Stimulated activated CD4-positive, alpha-beta T cell treated with anti-CD3 and anti-CD28 coated beads, Interleukin-12 subunit alpha, Interleukin-12 subunit beta, amount 100 ng/mL, for 24 hours (primary cell): ENCODE results near the gene ABR.
A peak's percentile ranks its signal among the peaks of the same experiment; 100 is the strongest.
"Not testable (repeated sequence)": the region's sequence is repeated elsewhere in the genome, so short reads cannot be mapped to it uniquely, and the experiment has no call there.

Experiments used
- DNase-seq, 2 experiments: peaks; one replicate each; pipeline ENCODE4 v3.0.0-alpha.2; 2020; ENCODE audit warnings: low read depth in 2 of 2

Gene ABR

DNA sequence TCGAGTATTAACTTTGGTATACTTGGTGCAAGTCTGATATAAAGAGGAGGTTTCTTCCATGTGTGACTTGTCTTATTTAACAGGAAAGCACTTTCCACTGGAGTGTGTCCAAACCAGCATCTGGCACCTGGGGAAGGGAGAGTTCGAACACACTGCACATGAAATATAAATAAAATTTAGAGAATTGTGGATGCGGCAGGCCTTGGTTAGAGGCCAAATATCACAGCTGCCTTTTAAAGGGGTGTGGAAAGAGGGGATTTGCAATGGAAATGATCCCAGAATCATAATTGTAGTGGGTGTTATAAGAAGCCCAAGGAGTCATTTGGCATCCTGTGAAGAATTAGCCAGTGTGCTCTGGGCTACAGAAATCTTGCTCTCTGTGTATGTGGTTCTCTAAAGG, 195.9 kb downstream of the ABR start:
- no peak for DNase-seq

DNA sequence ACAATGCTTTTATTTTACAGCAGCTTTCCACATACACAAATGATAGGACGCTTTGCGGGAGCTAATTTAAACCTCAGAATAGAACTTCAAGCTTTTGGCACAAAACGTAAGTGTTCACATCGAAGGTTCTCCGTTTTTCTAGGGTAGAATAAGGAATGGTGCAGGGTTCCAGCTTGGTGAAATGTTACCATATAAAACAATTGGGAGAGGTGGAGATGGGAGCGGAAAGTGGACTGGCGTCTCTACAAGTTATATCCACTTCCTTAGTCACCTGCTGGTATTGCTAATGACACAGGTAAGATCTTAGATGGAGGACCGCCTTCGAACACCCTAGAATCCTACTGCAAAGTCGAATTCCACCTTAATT, 198.5 kb downstream of the ABR start:
- DNase-seq: no peak

DNA sequence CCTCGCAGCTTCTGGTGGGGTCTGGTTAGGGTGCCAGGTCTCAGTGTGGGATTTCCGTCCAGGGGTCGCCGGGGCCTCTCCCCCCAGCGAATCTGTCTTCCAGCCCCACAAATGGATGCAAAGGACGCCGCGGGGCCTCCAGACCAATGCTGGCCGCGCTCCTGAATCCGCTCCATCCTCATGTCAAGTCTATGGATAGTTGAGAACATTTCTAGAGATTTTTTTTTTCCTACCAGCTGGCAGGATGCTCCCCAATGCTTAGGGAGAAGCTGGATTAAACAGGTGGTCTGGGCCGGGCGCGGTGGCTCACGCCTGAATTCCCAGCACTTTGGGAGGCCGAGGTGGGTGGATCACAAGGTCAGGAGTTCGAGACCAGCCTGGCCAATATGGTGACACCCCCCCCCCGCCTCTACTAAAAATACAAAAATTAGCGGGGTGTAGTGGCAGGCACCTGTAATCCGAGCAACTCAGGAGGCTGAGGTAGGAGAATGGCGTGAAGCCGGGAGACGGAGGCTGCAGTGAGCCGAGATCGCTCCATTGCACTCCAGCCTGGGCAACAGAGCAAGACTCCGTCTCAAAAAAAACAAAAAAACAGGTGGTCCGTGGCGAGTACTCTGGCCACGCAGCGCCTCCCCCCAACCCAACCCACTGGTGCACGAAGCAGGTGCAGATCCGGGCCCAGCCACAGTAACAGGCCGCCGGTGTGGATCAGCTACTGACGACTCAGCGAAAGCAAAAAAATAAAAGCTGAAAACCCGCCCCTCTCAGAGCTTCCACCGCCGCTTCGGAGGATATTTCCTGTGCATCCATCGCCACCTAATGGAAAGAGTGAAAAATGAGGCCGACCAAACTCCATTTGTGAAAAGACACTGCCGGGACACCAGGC, 199.1 kb downstream of the ABR start:
- peak; percentile 58 to 60 for DNase-seq

DNA sequence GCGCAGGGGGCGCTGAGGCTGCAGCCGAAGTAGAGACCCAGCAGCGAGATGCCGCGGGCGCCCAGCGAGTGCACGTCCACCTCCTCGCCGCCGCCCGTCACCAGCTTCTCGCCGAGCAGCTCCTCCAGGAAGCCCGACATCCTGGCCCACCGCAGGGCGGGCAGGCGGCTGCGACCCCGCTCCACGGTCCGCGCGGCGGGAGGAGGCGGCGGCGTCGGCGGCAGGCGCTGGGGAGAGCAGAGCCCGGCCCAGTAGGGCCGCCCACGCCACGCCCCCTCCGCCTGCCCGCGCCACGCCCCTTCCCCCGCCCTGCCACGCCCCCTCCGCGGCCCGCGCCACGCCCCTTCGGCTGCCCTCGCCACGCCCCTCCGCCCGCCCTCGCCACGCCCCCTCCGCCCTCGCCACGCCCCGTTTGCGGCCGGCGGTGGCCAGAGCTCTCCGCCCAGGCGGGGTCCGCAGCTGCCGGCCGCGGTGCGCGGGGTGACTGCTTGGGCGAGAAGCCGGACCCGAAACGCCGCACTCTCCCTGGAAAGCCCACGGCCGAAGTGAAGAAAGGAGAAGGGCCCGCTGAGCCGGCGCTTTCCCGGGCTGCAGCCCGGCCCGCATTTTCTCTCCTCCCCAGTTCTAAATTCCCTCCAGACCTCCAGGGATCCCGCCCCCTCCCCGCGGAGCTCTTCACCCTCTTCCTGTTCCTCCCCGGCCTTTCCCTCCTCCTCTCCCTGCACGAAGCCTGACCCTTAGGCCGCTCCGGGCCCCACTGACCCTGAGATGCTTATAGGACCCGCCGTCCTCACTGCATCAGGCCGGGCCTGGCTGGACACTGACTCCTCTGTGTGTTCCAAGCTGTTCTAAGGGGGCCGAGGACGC, 200.0 kb downstream of the ABR start, which contains the start of gene NXN:
Gene NXN, minus strand, starts transcription at position 238 of the 867 bp plus-strand sequence.
- DNase-seq: peak; percentile 78 to 79

DNA sequence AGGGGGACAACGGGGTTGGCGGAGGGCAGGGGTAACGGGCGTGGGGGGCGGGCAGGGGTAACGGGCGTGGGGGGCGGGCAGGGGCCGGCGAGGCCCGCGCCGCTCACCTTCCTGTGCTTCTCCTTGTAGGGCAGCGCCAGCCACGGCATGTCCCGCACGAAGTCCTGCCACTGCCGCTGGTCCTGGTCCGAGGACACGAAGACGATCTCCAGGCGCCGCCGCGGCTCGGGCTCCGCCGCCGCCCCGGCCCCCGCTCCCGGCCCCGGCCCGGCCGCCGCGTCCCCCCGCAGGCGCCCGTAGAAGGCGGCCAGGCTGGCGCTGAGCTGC, 200.6 kb downstream of the ABR start:
- no peak for DNase-seq

DNA sequence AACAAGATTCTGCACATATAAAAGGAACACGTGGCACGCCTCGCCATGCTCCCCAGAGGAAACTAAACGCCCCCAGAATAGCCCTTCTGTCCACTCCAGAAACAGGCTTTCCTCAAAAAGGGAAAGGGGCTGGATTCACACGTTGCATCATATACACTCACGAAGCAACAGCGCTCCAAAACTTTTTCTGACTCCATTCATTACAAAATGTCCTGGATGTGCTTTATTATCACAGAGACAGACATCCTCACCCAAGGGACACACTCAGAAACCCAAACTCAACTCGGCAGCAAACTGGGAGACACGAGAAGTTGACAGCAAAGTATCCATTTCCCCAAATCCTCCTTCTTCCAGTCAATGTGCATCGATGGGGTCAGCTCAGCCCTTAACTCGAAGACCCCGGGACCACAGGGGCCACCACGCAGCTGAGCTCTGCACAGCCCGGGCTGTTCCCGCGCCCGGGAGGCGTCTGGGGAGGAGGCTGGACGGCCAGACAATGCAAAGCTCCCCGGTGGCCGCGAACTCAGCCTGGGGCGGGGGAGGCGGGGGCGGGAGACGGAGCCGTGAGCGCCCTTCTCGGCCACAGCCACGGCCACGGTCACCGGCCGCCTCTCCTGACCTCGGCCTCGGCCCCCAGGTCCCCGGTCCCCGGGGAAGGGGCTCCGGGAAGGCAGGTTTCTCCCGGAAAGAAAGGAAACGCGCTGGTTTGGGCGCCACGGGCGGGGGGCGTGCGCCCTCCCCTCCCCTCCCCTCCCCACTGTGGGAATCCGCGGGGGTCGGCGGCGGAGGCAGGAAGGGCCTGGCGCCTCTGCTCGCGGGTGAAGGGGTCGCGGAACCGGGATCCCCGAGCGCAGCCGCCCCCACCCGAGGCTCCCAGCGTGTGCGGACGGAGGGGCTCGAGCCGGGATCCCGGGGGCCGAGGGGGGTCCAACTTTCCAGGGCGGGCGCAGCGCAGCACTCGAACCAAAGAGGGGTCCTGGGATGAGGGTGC, 201.4 kb downstream of the ABR start:
- no peak for DNase-seq

DNA sequence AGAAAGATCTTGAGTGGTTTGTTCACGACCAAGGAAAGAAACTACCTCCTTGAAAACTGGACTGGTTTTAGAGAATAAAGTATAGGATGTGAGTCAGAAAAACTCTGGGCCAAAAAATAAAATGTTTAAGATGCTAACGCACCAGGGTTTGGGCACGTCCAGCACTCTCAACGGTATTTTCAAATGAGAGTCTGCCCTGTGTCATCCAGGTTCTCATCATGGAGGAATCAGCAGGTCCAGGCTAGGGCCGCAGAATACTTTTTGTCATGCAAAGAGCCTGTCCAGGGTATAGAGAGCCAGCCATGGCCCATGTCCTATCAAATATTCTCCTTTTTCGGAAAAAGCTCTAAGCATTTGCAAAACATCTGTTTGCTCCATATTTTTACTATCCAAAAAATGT, 202.6 kb downstream of the ABR start:
- DNase-seq: no peak

DNA sequence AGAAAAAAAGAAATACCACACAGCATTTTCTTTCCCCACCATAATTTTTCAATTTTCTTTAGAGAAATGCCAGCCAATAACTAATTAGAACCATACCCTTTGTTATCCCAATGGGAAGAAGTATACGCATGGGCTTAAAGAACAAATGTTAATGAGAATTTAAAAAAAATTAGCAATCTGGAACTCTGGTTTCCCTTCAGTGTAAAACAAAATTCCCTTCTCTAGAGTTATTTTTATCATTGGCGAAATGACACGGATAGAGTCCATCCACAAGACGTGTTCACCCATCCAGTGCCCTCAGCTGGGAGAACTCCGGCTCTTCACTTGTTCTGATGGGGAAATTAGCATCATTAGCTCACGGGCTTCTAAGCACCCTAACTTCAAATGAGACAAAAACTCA, 203.5 kb downstream of the ABR start:
- no peak for DNase-seq

DNA sequence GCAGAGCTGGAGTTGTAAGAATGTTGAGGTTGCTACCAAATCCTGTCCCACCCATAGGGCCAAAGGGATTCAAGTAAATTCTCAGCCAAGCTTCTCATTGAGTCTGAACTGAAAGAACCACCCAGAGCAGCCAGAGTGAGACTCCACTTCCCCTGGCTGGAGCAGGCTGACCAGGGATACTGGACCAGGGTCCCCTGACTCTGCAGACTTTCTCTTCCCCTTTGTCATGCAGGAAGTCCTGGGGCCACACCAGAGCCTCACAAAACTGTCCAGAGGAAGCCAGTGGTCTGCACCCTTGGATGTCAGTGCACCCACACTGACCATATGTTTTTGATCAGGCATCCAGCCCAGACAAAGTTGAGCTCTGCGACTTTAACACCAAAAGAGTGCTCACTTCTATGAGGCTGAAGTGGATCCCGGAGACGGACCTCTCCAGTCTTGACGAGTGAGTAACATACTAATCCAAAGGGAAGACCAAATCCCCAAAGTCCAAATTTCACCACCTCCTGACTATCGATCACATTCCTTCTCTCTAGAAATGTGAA, 204.3 kb downstream of the ABR start:
- no peak for DNase-seq

DNA sequence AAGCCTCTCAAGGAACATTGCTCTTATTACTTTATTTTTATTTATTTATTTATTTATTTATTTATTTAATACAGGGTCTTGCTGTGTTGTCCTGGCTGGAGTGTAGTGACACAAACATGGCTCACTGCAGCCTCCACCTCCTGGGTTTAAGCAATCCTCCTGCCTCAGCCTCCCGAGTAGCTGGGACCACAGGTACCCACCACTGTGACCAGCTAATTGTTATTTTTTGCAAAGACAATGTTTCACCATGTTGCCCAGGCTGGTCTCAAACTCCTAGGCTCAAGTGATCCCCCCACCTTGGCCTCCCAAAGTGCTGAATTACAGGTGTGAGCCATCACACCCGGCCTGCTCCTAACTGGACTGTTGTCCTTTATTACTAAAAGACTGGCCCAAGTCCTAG, 205.0 kb downstream of the ABR start:
- DNase-seq: not testable (repeated sequence)

DNA sequence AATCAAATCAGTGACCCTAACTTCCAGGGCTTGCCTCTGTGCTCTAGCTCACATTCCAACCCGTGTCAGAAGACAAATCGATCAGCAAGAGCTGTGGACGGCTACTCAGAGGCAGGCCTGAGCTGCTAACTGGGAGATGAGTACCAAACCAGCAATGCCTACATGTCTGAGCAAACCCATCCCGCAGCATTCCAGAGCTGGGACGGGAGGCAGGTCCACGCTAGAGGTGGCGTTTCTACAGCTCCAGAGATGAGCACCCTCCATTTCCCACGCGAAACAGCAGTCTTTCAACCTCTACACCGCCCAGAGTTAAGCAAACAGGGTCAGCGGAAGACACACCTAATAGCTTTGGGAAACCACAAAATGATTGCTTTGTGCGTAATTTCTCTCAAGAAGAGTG, 206.7 kb downstream of the ABR start:
- DNase-seq: no peak

DNA sequence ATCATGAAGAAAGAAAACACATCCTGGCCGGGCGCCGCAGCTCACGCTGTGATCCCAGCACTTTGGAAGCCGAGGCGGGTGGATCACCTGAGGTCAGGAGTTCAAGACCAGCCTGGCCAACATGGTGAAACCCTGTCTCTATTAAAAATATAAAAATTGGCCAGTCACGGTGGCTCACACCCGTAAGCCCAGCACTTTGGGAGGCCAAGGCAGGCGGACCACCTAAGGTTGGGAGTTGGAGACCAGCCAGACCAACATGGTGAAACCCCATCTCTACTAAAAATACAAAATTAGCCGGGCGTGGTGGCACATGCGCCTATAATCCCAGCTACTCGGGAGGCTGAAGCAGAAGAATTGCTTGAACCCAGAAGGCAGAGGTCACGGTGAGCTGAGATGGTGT, 207.9 kb downstream of the ABR start:
- DNase-seq: not testable (repeated sequence)

DNA sequence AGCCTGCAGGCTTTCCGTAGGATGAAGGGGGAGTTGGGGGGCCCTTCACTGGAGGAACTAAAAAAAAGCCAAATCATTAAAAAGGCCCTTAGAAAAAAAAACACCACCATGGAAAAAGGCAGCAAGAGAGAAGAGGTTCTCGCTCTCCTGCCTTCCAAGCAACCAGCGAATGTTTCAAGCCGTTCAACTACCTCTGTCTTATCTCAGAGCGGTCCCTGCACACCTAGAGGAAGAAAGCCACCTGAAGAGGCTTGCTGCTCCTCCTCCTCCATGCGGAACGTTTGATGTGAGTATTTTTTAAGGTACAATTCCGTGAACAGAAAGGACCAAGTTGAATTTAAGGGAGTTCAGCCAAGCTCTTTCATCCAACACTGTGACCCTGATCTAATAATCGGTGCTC, 209.4 kb downstream of the ABR start:
- no peak for DNase-seq

DNA sequence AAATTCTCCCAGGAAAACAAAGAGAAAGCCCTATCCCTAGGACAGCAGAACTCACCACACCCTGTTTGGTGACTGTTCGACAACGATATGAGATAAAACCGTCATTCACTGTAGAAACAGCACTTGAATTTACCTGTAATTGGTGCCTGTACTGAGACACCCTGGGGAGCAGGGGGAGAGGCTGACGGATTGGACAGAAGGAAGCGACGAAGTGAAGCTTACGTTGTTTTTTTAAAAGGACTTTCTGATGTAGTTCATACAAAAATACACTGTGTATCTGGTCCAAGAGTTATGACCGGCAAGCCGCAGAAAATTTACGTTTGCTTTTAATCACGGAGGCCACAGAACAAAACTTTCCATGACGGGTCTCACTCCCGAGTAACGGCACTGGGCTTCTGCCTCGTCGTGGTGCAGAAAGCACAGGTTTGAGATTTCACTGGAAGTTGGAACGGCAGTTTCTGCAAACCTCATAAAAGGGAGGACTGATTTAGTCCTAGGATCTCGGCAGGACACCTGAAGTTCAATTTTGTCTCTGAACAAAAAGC, 209.9 kb downstream of the ABR start:
- DNase-seq: no peak

DNA sequence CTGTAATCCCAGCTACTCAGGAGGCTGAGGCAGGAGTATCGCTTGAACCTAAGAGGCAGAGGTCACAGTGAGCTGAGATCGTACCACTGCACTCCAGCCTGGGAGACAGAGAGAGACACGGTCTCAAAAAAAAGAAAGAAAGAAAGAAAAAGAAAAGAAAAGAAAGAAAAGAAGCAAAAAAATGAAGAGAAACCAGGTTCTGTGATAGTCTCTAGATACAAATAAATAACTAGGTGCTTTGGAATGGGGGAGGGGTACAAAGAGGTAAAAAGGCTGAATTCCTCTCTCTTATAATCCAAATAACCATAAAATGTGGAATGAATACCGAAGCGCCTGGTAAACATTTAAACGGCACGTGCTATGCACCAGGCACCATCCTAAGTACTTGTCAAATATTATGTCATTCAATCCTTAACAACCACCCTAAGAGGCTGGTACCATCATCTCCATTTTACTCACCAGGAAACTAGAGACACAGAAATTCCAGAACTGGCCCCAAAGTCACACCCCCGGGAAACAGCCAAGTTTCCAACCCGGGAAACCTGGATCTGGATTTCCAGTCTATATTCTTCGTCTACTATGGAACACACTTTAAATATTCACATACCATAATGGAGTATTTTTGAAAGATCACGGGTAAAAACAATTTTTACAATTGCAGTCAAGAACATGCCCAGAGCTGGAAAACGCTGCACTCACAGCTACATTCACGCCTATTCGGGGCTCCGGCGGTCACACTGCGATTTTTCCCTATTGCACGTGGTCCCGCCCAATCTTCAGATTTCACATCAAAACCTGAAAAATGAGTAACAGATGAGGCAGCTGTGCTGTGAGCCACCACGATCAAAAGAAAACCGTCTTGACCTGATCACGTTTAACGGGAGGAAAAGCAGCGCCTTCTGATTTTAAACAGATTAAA, 210.7 kb downstream of the ABR start:
- DNase-seq: no peak

DNA sequence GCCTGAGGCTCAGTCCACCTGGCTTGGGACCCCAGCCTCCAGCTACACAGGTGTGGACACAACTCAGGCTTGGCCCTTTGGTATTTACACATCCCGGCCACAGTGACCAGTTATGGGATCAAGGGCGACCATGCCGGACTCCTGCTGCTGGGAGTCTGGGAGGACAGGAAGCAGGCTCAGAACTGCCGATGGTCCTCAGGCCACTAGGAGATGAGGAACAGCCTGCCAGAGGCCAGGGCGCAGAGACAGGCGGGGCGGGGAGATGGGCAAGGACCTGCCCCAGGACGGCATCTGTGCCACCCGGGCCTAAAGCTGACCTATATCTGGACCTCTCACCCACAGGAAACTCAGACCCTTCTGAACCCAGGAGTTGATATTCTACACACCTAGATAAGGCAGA, 212.7 kb downstream of the ABR start:
- no peak for DNase-seq

DNA sequence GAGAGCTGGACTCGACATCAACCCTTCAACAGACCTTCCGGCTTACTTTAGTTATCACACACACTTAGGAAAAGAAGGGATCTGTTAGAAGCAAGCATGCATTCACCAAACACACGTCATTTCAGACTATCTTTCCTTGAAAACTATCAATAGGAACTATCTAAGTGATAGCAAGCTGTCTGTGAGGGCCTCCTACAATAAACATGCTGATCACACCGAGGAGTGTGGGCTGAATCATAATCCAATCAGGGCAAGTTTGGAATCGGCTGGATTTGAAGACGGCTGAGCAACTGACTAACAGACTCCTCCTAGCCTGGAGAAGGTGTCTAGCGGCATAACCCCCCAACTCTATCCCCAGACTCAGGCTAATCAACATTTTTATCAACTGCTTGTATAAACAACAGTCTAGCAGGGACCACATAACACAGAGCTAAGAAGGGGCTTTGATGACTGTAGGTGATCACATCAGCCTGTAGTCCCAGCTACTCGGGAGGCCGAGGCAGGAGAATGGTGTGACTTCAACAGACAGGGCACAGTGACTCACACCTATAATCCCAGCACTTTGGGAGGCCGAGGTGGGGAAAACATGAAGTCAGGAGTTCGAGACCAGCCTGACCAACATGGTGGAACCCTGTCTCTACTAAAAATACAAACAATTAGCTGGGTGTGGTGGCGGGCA, 214.3 kb downstream of the ABR start:
- DNase-seq: no peak

DNA sequence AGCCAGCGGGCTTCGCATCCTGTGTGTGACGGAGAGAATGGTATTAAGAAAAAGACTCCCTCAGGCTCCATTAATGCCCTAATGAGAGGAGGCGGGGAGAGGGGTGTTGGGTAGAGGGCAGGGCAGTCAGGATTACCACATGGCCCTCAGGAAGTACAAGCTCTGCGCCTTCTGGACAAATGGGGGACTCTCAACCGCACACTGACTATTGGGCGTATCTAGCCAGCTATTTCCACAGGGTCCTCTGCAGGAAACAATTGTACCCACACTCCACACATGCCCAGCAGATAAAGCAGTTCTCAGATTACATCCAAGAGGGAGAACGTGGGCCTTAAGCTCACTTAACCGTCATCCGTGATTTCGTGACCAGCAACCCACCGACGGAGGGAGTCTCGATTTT, 214.9 kb downstream of the ABR start:
- DNase-seq: no peak

DNA sequence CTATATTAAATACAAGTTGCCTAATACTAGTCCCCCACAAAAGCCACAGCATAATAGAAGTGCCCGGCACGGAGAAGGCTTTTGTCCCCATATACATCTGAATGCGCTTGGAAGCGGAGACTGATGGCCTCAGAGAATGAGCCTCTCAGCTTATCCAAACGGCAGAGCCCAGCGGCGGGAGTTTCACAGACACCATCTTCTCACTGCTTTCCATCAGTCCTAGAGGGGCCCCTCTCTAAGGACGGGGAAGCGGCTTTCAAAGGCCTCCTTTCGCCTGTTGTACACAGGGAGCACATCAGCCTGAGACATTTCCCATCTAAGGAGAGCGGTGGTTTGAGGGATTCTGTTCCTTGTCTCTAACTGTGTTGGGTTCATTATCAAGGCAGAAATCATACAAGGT, 217.1 kb downstream of the ABR start:
- no peak for DNase-seq

DNA sequence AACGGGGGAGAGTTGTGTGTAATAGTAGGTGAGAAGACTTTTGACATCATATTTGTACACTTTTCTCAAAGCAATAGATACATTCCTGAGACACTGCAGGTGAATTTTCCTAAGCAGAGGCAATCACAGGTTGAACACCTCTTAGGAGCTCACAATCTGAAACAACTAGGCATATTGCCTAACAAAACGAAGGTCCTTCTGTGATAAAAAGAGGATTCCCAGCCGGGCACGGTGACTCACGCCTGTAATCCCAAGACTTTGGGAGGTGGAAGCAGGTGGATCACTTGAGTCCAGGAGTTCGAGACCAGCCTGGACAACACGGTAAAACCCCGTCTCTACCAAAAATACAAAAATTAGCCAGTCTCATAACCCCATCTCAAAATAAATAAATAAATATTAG, 217.6 kb downstream of the ABR start:
- DNase-seq: no peak
